Epithelial cell of alveolus of lung (primary cell): ENCODE data around the gene LDAH. TPM values are rescaled to one million over a fixed set of nuclear protein-coding genes. Genes with fewer than 3 reads are reported as not detected.

Source experiments
- total RNA-seq: library from RNA; depleted of rRNA; stranded (reverse); fragments of >200 nt; gene quantifications from 2 replicates; pipeline ENCODE4 v1.2.1, GENCODE V29; 2015

Gene LDAH
- total RNA-seq, result 10.3 and 24.0 TPM in 2 replicates

DNA sequence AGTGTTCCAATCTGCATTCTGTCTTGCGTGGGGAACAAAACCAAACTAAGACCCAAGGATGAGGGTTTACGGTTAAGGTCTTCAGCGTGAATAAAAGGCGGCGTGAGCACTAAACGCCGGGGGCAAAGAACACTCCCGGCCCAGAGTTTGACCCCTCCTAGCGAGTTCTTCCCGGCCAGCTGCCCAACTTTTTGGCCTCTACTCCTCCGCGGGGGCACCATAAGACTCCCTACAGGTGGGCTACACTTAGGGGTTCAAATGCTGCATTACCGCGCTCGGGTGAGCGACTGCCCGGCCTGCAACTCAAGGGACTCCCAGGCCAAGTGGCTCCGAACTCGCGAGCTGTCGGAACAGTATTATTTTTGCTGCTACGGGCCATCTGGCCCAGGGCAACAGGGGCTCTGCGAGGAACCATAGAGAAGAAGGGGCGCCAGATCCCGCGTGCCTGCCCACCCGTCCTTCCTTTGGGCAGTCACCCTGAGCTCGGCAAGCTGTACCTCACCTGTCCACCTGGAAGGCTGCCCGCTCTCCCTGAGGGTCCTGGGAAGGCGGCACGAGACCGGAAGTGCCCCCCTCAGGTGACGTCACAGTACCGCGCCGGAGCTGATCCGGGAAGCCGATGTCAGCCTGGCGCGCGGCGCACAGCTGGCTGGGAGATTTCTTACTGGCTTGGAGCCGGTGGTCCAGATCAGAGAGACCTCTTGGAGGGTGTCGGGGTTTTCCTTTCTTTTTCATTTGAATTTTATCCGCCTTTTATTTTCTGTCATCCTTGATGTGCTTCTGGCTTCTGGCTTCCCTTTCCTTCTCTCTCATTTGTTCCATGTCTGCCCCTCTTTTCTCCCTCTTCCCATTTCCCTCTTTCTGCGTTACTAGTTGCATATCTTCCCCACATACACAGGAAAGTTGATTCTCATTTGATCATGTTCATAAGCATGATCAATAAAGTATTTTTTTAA is at the start of gene LDAH:
Gene LDAH (minus strand): TSS at position 567 of the 956 bp plus-strand sequence. CDS start 21,638 bp downstream, outside the sequence.

DNA sequence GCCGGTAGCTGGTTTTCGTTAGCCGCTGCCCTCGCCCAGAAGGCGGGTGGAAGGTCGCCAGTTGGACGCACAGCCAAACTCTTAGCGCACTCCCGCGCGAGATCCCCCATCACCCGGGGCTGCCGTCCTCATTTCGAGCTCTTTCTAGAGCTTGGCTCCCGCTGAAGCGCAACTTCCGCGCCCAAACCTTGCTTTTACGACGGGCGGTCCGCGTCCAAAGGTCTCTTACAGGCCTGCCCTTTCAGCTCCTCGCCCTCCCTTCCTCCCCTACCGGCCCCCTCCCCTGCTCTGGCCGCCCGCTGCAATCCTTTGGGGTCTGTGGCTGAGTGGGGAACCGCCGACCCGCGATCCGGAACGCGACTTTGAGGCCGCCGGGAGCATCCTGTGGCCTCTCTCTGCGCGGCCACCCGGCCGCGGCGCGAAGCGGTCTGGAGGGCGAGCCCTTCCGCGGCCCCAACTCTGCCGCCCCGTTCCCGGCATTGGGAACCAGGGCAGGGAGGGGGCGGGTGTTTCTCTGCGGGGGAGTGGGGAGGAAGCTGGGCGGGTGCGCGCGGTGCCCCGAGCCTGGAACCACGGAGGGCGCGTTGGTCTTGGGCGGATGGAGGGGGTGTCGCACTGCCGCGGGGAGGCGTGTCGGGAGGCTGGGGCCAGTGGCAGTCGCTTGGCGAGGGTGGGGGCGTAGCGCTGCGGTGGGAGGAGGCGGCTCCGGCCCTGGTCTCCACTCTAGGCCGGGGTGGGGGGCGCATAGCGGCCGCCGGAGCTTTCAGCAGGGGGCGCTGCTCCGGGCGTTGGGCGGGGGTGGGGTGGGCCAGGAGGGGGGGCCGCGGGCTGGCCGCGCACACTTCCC is 156.4 kb downstream of the LDAH start, which contains the start of gene GDF7:
Gene GDF7 (plus strand): TSS at position 841 of the 847 bp plus-strand sequence. CDS start 96 bp downstream, outside the sequence.

DNA sequence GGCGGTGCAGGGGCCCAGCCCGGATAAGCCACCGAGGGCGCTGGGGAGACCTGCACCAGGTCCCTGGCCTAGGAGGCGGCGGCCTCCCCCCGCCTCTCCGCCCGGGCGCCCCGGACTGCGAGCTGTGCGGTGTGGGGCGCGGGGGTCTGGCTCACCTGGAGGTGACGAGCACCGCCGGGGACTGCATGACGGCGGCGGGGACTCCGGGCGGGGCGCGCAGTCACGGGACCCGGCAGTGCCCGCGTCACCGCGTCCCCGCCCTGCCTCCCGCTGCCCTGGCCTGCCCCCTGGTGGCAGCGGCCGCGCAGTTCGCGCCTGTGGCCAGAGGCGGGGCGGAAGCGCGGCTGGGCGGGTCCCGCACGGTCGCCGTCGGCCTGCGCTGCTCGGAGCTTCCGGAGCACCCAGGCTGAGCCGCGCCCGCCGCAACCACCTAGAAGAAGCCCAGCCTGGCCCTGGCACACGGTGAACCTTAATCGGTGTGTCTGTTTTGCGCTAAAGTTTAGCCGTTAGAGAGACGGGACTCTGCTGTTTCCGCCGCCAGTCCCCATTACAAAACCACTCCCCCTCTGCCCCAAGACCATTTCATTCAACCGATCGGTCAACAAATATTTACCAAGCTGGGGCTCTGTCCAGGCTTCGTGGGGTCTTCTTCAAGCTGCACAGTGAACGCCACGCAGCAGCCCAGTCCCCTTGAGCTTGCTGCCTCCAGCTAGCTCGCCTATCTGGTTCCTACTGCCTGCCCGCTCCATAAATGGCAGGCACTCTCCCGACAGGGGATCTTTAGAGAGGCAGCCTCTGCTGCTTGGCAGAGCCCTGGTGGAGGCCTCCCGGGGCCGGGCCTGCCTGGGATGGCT is 171.8 kb downstream of the LDAH start, which contains the start of gene HS1BP3:
Gene HS1BP3 (minus strand): TSS at position 222 of the 854 bp plus-strand sequence. CDS start 35 bp downstream, at position 187.

Other genes starting within 250 kb of the LDAH start
- gene HS1BP3, start 172.0 kb downstream of the LDAH start, total RNA-seq, result 23.3 and 36.3 TPM in 2 replicates
- not detected in 2 replicates for gene GDF7, start 156.0 kb downstream of the LDAH start, total RNA-seq
- under 0.01 TPM in 1 of 2 replicates, not detected in the other for gene APOB, start 221.0 kb upstream of the LDAH start, total RNA-seq